HEK293T (cell line): Measurements from ENCODE around the gene PCDHB5.

Source experiments
- BHLHE40 ChIP-seq: fragments of 450-650 bp; IDR thresholded peaks from 2 replicates; pipeline ENCODE4 v1.6.1; 2016; ENCODE audit warnings: mild to moderate bottlenecking, moderate library complexity, borderline replicate concordance
- ELF4 ChIP-seq: fragments of 450-650 bp; IDR thresholded peaks from 2 replicates; pipeline ENCODE4 v1.6.1; 2017; ENCODE audit warnings: antibody characterized with exemption
- FOXK2 ChIP-seq: fragments of 450-650 bp; IDR thresholded peaks from 2 replicates; pipeline ENCODE4 v1.6.1; 2016; ENCODE audit warnings: mild to moderate bottlenecking
- FOXM1 ChIP-seq: fragments of 450-650 bp; IDR thresholded peaks from 2 replicates; pipeline ENCODE4 v1.6.1; 2017; ENCODE audit warnings: mild to moderate bottlenecking, borderline replicate concordance
- HDGF ChIP-seq: fragments of 450-650 bp; IDR thresholded peaks from 2 replicates; pipeline ENCODE4 v1.6.1; 2017; ENCODE audit warnings: antibody characterized with exemption, borderline replicate concordance
- L3MBTL2 ChIP-seq: fragments of 450-650 bp; conservative IDR thresholded peaks from 2 replicates; pipeline ENCODE4 v1.6.1; 2016; ENCODE audit warnings: mild to moderate bottlenecking
- LEF1 ChIP-seq: fragments of 450-650 bp; IDR thresholded peaks from 2 replicates; pipeline ENCODE4 v1.6.1; 2017; ENCODE audit warnings: mild to moderate bottlenecking, borderline replicate concordance
- PKNOX1 ChIP-seq: fragments of 450-650 bp; IDR thresholded peaks from 2 replicates; pipeline ENCODE4 v1.6.1; 2016
- SP1 ChIP-seq: fragments of 450-650 bp; IDR thresholded peaks from 2 replicates; pipeline ENCODE4 v1.6.1; 2017

GRCh38 chr5:141175933-141176332 is 40.9 kb downstream of the PCDHB5 start:
- TF ChIP-seq FOXK2 (no peak), SP1 (no peak), L3MBTL2 (no peak), ELF4 (no peak), LEF1 (no peak), BHLHE40 (no peak), FOXM1 (no peak), HDGF (no peak), PKNOX1 (no peak)
